GM10248 (cell line): ENCODE results near the gene AATK.

Experiments
- CTCF ChIA-PET: fragments of 300-600 bp; sonication (Branson Sonifier 250); formaldehyde crosslinking; extraction: SDS; loops from one replicate; lab custom pipeline; 2021; ENCODE audit warnings: antibody characterized with exemption; lab: Yijun Ruan, JAX
- POLR2A ChIA-PET: fragments of 350-650 bp; sonication (Branson Sonifier 250); formaldehyde crosslinking; extraction: SDS; loops from one replicate; lab custom pipeline; 2020; ENCODE audit warnings: antibody characterized with exemption; lab: Yijun Ruan, JAX
- DNase-seq: peaks from one replicate; pipeline ENCODE4 v3.0.0; 2012; ENCODE audit errors: extremely low spot score
- TF ChIP-seq, protein P1 (sequence below): IDR thresholded peaks from 2 replicates; pipeline ENCODE4 v1.5.1; 2012; ENCODE audit warnings: mild to moderate bottlenecking, low read depth; ENCODE audit errors: extremely low read depth, missing control alignments, control extremely low read depth

AATK gene

GRCh38 chr17:81131486-81132196 is 34.4 kb downstream of the AATK start:
- ChIA-PET CTCF (no interaction called here), POLR2A (no interaction called here)
- TF ChIP-seq, protein P1, sequence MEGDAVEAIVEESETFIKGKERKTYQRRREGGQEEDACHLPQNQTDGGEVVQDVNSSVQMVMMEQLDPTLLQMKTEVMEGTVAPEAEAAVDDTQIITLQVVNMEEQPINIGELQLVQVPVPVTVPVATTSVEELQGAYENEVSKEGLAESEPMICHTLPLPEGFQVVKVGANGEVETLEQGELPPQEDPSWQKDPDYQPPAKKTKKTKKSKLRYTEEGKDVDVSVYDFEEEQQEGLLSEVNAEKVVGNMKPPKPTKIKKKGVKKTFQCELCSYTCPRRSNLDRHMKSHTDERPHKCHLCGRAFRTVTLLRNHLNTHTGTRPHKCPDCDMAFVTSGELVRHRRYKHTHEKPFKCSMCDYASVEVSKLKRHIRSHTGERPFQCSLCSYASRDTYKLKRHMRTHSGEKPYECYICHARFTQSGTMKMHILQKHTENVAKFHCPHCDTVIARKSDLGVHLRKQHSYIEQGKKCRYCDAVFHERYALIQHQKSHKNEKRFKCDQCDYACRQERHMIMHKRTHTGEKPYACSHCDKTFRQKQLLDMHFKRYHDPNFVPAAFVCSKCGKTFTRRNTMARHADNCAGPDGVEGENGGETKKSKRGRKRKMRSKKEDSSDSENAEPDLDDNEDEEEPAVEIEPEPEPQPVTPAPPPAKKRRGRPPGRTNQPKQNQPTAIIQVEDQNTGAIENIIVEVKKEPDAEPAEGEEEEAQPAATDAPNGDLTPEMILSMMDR = no peak
- DNase-seq = no peak

DNA sequence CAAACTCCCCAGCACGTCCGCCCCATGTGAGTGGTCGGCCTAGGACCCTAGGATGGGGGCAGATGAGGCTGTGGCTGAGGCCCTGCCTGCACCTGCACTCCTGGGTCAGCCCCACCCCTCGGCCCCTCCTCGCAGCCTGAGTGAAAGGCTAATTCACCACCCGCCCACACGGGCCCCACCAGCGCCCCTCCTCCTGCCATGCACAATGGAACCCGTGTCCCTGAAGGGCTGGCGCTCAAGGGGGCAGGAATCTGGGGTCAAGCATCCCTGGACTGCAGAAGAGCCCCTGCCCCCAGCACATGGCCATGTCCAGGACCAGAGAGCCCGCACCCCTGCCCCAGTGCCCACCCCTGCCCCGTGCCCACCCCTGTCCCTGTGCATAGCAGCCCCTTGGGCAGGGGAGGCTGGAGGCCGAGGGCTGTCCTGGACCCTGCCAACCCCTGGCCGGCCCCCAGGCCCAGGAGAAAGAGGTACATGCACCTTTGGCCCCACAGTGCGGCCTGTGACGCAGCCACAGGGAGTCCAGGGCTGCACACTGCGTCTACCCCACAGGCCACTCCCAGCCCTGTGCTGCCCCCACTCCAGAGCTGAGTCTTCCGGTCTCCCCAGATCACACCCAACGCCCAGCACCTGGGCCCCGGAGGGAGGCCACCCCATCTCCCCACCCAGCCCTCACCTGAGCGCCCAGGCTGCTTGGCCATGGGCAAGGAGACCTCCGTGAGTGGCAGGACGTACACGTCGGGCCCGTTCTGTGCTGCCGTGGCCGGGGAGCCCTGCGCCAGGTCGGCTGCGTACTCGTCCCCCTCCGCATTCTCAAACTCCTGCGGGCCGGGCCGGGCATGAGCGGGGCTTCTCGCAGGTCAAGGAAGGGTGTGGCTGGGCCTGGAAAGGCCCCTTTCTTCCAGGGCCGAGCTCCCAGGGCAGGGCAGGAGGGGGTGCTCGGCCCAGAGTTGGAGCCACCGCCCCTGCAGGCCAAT is 35.3 kb downstream of the AATK start:
- POLR2A ChIA-PET = no interaction called here
- CTCF ChIA-PET = interaction anchor here (1.0 to 1.4 kb wide), 2 partner anchors 12 to 23 kb away, joined by 3 to 5 read pairs; no protein-coding TSS in a partner anchor

GRCh38 chr17:81129711-81130367 is 36.2 kb downstream of the AATK start:
- ChIA-PET CTCF (interaction anchor here (1.0 to 1.4 kb wide), 2 partner anchors 13 to 24 kb away, joined by 3 to 5 read pairs; no protein-coding TSS in a partner anchor), POLR2A (no interaction called here)
- no peak for DNase-seq
- TF ChIP-seq, protein P1 = no peak

More for the DNA sequence above, 35.3 kb downstream of the AATK start:
- TF ChIP-seq, protein P1 = no peak
- no peak for DNase-seq

DNA sequence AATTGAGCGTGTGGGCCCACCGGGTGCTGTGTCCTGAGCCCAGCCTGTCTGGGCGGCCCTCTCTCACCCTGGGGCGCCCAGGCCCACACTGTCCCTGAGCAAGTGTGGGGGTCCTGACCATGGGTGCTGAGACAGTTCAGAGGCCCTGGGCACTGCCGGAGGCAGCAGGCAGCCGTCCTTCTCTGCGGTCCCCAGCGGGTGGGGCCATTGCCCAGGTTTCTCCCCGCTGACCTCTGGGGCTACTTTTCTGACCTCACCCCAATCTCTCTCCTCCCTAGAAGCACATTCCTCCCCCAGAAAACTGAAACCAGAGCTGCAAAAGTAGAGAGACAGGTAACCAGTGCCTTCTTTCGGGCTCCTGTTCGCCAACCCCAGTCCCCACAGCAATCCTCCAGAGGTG is 36.7 kb downstream of the AATK start:
- ChIA-PET POLR2A (no interaction called here), CTCF (interaction anchor here (1.4 kb wide), 1 partner anchor 14 kb away, joined by 5 read pairs; no protein-coding TSS in a partner anchor)
- TF ChIP-seq, protein P1 = no peak
- no peak for DNase-seq

- POLR2A ChIA-PET = no interaction called here
- CTCF ChIA-PET = no interaction called here
- TF ChIP-seq, protein P1 = no peak
Observed at GRCh38 chr17:81128774-81129173, 37.2 kb downstream of the AATK start.

GRCh38 chr17:81128338-81128737 is 37.7 kb downstream of the AATK start:
- no peak for DNase-seq
- POLR2A ChIA-PET = no interaction called here
- CTCF ChIA-PET = no interaction called here
- TF ChIP-seq, protein P1 = no peak

More at GRCh38 chr17:81128774-81129173, 37.2 kb downstream of the AATK start:
- no peak for DNase-seq
